ENCODE data around the gene LMX1B.

DNA sequence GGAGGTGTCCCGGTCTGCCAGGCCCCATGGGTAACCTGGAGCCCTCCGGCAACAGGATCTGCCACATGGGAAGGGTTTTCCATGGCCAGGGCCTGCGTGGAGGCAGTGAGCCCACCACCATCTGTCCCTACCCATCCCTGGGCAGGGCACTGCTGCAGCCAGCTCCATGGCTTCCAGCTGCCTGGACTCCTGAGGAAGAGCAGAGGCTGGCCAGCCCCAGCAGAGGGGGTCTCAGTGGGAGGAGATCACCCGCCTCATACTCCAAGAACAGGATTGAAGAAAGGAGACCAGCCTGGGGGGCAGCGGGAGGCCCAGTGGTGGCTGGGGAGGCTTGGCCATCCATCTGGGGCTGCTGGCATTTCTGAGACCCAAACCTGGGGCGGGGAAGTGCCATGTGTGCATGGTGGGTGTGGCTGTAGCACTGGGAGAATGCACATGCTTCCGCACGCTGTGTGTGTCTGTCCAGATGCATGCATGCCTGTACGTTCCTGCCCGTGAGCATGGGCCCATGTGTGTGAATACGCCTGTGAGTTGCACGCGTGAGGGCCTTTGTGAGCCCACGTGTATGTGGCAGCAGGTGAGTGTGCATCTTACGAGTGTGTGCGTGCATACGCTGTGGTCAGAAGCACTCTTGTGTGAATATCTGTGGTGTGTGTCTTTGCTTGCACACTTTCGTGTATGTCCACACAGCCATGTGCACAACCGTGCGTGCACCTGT, 78.5 kb downstream of the LMX1B start:
- TF ChIP-seq ZNF785 (tag by site-specific recombination; IDR thresholded peaks at IDR 0.05) (no peak), ZNF629 (tag by site-specific recombination; IDR thresholded peaks at IDR 0.05) (no peak), ZNF16 (tag by site-specific recombination; IDR thresholded peaks at IDR 0.05; ENCODE audit: low read depth) (no peak), ZNF76 (tag by site-specific recombination; IDR thresholded peaks at IDR 0.05; ENCODE audit: borderline replicate concordance, low read depth) (no peak)
- TF ChIP-seq, protein P1, sequence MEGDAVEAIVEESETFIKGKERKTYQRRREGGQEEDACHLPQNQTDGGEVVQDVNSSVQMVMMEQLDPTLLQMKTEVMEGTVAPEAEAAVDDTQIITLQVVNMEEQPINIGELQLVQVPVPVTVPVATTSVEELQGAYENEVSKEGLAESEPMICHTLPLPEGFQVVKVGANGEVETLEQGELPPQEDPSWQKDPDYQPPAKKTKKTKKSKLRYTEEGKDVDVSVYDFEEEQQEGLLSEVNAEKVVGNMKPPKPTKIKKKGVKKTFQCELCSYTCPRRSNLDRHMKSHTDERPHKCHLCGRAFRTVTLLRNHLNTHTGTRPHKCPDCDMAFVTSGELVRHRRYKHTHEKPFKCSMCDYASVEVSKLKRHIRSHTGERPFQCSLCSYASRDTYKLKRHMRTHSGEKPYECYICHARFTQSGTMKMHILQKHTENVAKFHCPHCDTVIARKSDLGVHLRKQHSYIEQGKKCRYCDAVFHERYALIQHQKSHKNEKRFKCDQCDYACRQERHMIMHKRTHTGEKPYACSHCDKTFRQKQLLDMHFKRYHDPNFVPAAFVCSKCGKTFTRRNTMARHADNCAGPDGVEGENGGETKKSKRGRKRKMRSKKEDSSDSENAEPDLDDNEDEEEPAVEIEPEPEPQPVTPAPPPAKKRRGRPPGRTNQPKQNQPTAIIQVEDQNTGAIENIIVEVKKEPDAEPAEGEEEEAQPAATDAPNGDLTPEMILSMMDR (tag by site-specific recombination; IDR thresholded peaks at IDR 0.05): no peak

All from HEK293 (cell line).